ENCODE data around the gene SUPT20HL1.

- TF ChIP-seq ZNF70 (CRISPR knock-in tag; IDR thresholded peaks at IDR 0.05), result no peak
- TF ChIP-seq ISL1 (CRISPR knock-in tag; IDR thresholded peaks at IDR 0.05), result no peak
These were observed 38.3 kb downstream of the SUPT20HL1 start for GRCh38 chrX:24398766-24399165.
